Measurements from ENCODE around the gene COL23A1.

DNA sequence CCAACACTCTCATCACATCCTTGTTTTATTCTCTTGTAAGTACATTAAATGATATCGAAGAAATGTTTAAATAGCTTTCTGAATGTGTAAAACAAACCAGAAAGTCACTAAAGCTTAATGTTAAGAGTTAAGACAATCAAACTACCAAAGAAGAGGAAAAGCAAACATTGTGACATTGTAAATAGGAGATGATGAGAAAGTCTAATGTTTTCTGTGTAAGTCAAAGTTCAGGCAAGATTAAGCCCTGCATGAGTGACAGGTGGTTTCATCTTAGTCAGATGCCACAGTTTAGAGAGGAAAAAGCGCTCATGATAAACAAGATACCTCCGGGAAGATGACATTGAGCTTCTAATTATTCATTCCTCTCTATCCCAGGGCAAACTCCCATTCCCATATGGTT, 306.7 kb downstream of the COL23A1 start:
- TF ChIP-seq, protein P1, sequence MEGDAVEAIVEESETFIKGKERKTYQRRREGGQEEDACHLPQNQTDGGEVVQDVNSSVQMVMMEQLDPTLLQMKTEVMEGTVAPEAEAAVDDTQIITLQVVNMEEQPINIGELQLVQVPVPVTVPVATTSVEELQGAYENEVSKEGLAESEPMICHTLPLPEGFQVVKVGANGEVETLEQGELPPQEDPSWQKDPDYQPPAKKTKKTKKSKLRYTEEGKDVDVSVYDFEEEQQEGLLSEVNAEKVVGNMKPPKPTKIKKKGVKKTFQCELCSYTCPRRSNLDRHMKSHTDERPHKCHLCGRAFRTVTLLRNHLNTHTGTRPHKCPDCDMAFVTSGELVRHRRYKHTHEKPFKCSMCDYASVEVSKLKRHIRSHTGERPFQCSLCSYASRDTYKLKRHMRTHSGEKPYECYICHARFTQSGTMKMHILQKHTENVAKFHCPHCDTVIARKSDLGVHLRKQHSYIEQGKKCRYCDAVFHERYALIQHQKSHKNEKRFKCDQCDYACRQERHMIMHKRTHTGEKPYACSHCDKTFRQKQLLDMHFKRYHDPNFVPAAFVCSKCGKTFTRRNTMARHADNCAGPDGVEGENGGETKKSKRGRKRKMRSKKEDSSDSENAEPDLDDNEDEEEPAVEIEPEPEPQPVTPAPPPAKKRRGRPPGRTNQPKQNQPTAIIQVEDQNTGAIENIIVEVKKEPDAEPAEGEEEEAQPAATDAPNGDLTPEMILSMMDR (conservative IDR thresholded peaks at IDR 0.05; ENCODE audit: low read depth, low read length): no peak
- TF ChIP-seq EZH2 (IDR thresholded peaks at IDR 0.05; ENCODE audit: borderline replicate concordance, low read depth, low read length, poor library complexity, severe bottlenecking): no peak
